NCI-H510A treated with DMSO at 0.1 percent for 48 hours (cell line): Measurements from ENCODE around the gene DLG4.

Experiments used
- DNase-seq: peaks from one replicate; lab custom pipeline; 2025; lab: John Stamatoyannopoulos, UW

Gene DLG4

GRCh38 chr17:7219812-7220592 lies at the start of gene DLG4, which contains the start of gene ACADVL:
Gene DLG4, minus strand, starts transcription at chr17:7219836.
Gene ACADVL, plus strand, starts transcription at chr17:7219938. Its CDS starts 47 bp downstream, at chr17:7219985.
- peak; percentile 52 for DNase-seq

- no peak for DNase-seq
Measured at GRCh38 chr17:7266784-7267183, 47.1 kb upstream of the DLG4 start.

- no peak for DNase-seq
Measured at GRCh38 chr17:7263801-7264078, 44.1 kb upstream of the DLG4 start.

- DNase-seq: peak; percentile 72
Measured at GRCh38 chr17:7262935-7263800, 43.5 kb upstream of the DLG4 start.

GRCh38 chr17:7262192-7262934 lies 42.7 kb upstream of the DLG4 start, which contains the start of gene CLDN7:
Gene CLDN7, minus strand, starts transcription at chr17:7262478. Its CDS starts 435 bp downstream, at chr17:7262043.
- DNase-seq: peak; percentile 88

- no peak for DNase-seq
Measured at GRCh38 chr17:7261379-7262191, 41.9 kb upstream of the DLG4 start.

- peak; percentile 55 for DNase-seq
Measured at GRCh38 chr17:7260651-7261378, 41.2 kb upstream of the DLG4 start.

GRCh38 chr17:7260151-7260550 lies 40.5 kb upstream of the DLG4 start:
- no peak for DNase-seq

- DNase-seq: no peak
Measured at GRCh38 chr17:7259555-7259889, 39.9 kb upstream of the DLG4 start.

GRCh38 chr17:7258731-7259554 lies 39.3 kb upstream of the DLG4 start:
- no peak for DNase-seq

GRCh38 chr17:7256766-7257456 lies 37.3 kb upstream of the DLG4 start:
- DNase-seq: no peak

GRCh38 chr17:7254511-7254910 lies 34.9 kb upstream of the DLG4 start:
- DNase-seq: no peak

GRCh38 chr17:7253082-7253481 lies 33.4 kb upstream of the DLG4 start:
- DNase-seq: no peak

GRCh38 chr17:7252176-7253043 lies 32.8 kb upstream of the DLG4 start, which contains the start of gene ELP5:
Gene ELP5, plus strand, starts transcription at chr17:7252215. Its CDS starts 336 bp downstream, at chr17:7252551.
- peak; percentile 94 for DNase-seq

- DNase-seq: peak; percentile 97
Measured at GRCh38 chr17:7251661-7252175, 32.1 kb upstream of the DLG4 start, which contains the start of gene CTDNEP1. Gene CTDNEP1, minus strand, starts transcription at chr17:7251734. Its CDS starts 438 bp downstream, at chr17:7251296.

GRCh38 chr17:7250695-7251627 lies 31.3 kb upstream of the DLG4 start:
- no peak for DNase-seq

GRCh38 chr17:7249830-7250229 lies 30.2 kb upstream of the DLG4 start:
- DNase-seq: no peak
